ENCODE data around the gene DGKH. TPM values are rescaled to one million over a fixed set of nuclear protein-coding genes. Genes with fewer than 3 reads are reported as not detected.

Gene DGKH, protein sequence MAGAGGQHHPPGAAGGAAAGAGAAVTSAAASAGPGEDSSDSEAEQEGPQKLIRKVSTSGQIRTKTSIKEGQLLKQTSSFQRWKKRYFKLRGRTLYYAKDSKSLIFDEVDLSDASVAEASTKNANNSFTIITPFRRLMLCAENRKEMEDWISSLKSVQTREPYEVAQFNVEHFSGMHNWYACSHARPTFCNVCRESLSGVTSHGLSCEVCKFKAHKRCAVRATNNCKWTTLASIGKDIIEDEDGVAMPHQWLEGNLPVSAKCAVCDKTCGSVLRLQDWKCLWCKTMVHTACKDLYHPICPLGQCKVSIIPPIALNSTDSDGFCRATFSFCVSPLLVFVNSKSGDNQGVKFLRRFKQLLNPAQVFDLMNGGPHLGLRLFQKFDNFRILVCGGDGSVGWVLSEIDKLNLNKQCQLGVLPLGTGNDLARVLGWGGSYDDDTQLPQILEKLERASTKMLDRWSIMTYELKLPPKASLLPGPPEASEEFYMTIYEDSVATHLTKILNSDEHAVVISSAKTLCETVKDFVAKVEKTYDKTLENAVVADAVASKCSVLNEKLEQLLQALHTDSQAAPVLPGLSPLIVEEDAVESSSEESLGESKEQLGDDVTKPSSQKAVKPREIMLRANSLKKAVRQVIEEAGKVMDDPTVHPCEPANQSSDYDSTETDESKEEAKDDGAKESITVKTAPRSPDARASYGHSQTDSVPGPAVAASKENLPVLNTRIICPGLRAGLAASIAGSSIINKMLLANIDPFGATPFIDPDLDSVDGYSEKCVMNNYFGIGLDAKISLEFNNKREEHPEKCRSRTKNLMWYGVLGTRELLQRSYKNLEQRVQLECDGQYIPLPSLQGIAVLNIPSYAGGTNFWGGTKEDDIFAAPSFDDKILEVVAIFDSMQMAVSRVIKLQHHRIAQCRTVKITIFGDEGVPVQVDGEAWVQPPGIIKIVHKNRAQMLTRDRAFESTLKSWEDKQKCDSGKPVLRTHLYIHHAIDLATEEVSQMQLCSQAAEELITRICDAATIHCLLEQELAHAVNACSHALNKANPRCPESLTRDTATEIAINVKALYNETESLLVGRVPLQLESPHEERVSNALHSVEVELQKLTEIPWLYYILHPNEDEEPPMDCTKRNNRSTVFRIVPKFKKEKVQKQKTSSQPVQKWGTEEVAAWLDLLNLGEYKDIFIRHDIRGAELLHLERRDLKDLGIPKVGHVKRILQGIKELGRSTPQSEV
- total RNA-seq (2021; ENCODE audit: unreplicated experiment), result 22.8 TPM
- polyA plus RNA-seq (2012; ENCODE audit: insufficient read length), result 4.9 TPM
- percentile 86 among the genes with signal in this experiment for Bru-seq, nascent RNA
- BruChase-seq, experiment 1, labeled RNA remaining after a 2-hour chase, result percentile 87 among the genes with signal in this experiment
- BruChase-seq, experiment 2, labeled RNA remaining after a 6-hour chase, result percentile 85 among the genes with signal in this experiment
- long read RNA-seq, partial matches to known transcripts, result 3 of 25 reads
- long read RNA-seq, other reads (novel, unspliced or antisense), result 22 of 25 reads

DNA sequence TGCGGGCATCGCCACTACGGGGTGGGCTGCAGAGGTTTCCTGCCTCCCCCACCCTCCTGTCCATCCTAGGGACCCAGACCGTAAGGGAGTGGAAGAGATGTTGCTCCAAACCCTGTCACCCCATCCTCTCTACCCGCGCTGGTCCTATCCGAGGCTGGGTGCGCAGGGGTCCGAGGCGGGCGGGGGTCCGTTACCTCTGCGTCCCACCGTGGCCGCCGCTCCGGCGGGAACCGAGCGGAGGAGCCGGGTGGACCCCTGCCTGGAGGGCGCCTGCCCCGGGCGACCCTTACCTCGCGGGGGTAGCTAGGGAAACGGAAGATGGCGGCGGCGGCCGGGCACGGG lies at the start of gene DGKH:
Gene DGKH, plus strand, starts transcription at position 307 of the 342 bp plus-strand sequence. CDS start 126 bp downstream, outside the sequence.
- ChIA-PET CTCF (no interaction called here), POLR2A (no interaction called here)
- peak within 1 kb of the TSS; percentile 91 for H3K27ac ChIP-seq (ENCODE audit: low read length)
- DNase-seq (ENCODE audit: low read depth, low spot score), result no peak
- no peaks in the 10 kb centered on the region; the same call in 1 of the 2 replicates for H3K36me3 ChIP-seq (ENCODE audit: control insufficient read depth, insufficient read depth, low read length)
- H3K4me1 ChIP-seq (ENCODE audit: control insufficient read depth, insufficient read depth, low read length), result peaks cover 22% of the 10 kb centered on the region
- H3K27me3 ChIP-seq (ENCODE audit: control insufficient read depth, insufficient read depth, low read length), result no peaks in the 10 kb centered on the region
- H3K9me3 ChIP-seq (ENCODE audit: control insufficient read depth, insufficient read depth, low read depth, low read length), result no peaks in the 10 kb centered on the region
- intact Hi-C loops (cut with micrococcal nuclease; ENCODE audit: unreplicated experiment), result loop anchor here (10.0 kb wide), 1 partner anchor 94 kb away; no protein-coding TSS in a partner anchor
- H3K4me3 ChIP-seq (ENCODE audit: low read depth in 2 of 2, low read length in 2 of 2), result peak within 1 kb of the TSS; percentile 79 to 85
- TF ChIP-seq, protein P1, sequence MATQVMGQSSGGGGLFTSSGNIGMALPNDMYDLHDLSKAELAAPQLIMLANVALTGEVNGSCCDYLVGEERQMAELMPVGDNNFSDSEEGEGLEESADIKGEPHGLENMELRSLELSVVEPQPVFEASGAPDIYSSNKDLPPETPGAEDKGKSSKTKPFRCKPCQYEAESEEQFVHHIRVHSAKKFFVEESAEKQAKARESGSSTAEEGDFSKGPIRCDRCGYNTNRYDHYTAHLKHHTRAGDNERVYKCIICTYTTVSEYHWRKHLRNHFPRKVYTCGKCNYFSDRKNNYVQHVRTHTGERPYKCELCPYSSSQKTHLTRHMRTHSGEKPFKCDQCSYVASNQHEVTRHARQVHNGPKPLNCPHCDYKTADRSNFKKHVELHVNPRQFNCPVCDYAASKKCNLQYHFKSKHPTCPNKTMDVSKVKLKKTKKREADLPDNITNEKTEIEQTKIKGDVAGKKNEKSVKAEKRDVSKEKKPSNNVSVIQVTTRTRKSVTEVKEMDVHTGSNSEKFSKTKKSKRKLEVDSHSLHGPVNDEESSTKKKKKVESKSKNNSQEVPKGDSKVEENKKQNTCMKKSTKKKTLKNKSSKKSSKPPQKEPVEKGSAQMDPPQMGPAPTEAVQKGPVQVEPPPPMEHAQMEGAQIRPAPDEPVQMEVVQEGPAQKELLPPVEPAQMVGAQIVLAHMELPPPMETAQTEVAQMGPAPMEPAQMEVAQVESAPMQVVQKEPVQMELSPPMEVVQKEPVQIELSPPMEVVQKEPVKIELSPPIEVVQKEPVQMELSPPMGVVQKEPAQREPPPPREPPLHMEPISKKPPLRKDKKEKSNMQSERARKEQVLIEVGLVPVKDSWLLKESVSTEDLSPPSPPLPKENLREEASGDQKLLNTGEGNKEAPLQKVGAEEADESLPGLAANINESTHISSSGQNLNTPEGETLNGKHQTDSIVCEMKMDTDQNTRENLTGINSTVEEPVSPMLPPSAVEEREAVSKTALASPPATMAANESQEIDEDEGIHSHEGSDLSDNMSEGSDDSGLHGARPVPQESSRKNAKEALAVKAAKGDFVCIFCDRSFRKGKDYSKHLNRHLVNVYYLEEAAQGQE (IDR thresholded peaks at IDR 0.05; ENCODE audit: insufficient read depth in 1 of 2, low read depth in 2 of 2, low read length in 1 of 2), result no peak
- TF ChIP-seq SIN3A (IDR thresholded peaks at IDR 0.05; ENCODE audit: borderline replicate concordance, insufficient read depth, low read depth, low read length), result no peak
- TF ChIP-seq TCF7L2 (IDR thresholded peaks at IDR 0.05; ENCODE audit: low read depth, low read length), result no peak
- TF ChIP-seq POLR2AphosphoS5 (IDR thresholded peaks at IDR 0.05; ENCODE audit: low read depth, low read length), result no peak
- TF ChIP-seq, protein P2, sequence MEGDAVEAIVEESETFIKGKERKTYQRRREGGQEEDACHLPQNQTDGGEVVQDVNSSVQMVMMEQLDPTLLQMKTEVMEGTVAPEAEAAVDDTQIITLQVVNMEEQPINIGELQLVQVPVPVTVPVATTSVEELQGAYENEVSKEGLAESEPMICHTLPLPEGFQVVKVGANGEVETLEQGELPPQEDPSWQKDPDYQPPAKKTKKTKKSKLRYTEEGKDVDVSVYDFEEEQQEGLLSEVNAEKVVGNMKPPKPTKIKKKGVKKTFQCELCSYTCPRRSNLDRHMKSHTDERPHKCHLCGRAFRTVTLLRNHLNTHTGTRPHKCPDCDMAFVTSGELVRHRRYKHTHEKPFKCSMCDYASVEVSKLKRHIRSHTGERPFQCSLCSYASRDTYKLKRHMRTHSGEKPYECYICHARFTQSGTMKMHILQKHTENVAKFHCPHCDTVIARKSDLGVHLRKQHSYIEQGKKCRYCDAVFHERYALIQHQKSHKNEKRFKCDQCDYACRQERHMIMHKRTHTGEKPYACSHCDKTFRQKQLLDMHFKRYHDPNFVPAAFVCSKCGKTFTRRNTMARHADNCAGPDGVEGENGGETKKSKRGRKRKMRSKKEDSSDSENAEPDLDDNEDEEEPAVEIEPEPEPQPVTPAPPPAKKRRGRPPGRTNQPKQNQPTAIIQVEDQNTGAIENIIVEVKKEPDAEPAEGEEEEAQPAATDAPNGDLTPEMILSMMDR (IDR thresholded peaks at IDR 0.05), result no peak
- peak; percentile 47 for ATAC-seq
- BruUV-seq (replicated peaks), result no TSS peak
- in situ Hi-C loops (cut with HindIII; ENCODE audit: low pct_unique_long_range_greater_than_20kb, low sequenced_read_pairs), result no loop called here

DNA sequence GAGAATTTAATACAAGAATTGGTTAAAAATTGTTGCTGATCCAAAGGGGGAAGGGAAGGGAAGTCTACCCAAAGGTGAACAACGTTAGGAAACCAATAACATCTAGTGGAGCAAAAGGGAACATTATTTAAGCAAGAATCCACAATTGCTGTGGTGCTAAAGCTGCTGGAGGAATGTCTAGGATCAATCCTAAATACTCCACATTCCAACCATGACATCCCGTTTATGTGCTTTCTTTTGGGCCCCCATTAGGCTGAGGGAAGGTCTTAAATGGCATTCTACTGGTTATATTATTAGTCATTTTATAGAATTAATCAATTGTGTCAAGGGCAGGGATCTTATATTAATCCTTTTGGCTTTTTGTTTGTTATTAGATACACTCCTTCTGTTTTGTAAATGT lies 47.6 kb upstream of the DGKH start:
- in situ Hi-C loops (cut with HindIII; ENCODE audit: low pct_unique_long_range_greater_than_20kb, low sequenced_read_pairs) (no loop called here), intact Hi-C loops (cut with micrococcal nuclease; ENCODE audit: unreplicated experiment) (no loop called here)
- ChIA-PET CTCF (no interaction called here), POLR2A (no interaction called here)
- BruUV-seq (replicated peaks), result no TSS peak
- no peak for ATAC-seq
- no peak for DNase-seq (ENCODE audit: low read depth, low spot score)
- TF ChIP-seq, protein P1 (IDR thresholded peaks at IDR 0.05; ENCODE audit: insufficient read depth in 1 of 2, low read depth in 2 of 2, low read length in 1 of 2), result no peak
- no peak for TF ChIP-seq SIN3A (IDR thresholded peaks at IDR 0.05; ENCODE audit: borderline replicate concordance, insufficient read depth, low read depth, low read length)
- TF ChIP-seq, protein P2 (IDR thresholded peaks at IDR 0.05), result no peak
- TF ChIP-seq POLR2AphosphoS5 (IDR thresholded peaks at IDR 0.05; ENCODE audit: low read depth, low read length), result no peak
- TF ChIP-seq TCF7L2 (IDR thresholded peaks at IDR 0.05; ENCODE audit: low read depth, low read length), result no peak
- no peaks in the 10 kb centered on the region for H3K27me3 ChIP-seq (ENCODE audit: control insufficient read depth, insufficient read depth, low read length)
- H3K9me3 ChIP-seq (ENCODE audit: control insufficient read depth, insufficient read depth, low read depth, low read length), result no peaks in the 10 kb centered on the region
- H3K4me3 ChIP-seq (ENCODE audit: low read depth in 2 of 2, low read length in 2 of 2), result no peak overlapping the region
- no peak overlapping the region for H3K27ac ChIP-seq (ENCODE audit: low read length)
- H3K4me1 ChIP-seq (ENCODE audit: control insufficient read depth, insufficient read depth, low read length), result no peaks in the 10 kb centered on the region
- H3K36me3 ChIP-seq (ENCODE audit: control insufficient read depth, insufficient read depth, low read length), result no peaks in the 10 kb centered on the region
